ENCODE results near the gene THSD7B.
A peak's percentile ranks its signal among the peaks of the same experiment; 100 is the strongest.

THSD7B gene

DNA sequence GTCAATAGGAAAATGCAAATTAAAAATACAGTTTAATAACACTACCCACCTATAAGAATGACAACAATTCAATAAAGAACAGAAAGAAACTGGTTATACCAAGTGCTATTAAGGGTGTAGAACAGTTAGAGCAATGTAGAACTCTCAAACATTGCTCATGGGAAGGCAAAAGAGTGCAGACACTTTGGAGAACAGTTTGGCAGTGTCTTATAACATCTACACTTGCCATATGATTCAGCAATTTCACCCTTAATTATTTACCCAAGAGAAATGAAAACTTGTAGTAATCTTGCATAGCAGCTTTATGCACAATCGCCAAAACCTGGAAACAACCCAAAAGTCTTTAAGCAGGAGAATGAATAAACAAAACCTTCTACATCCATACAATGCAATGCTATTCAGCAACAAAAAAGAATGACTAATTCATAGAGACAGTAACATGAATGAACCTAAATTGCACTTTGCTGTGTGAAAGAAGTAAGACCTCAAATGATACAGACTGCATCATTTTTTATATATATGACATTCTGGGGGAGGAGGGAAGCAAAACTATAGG is 455.2 kb downstream of the THSD7B start:
- ChIA-PET POLR2A (no interaction called here), CTCF (no interaction called here)
- DNase-seq (ENCODE audit: extremely low spot score): no peak
- TF ChIP-seq, protein P1, sequence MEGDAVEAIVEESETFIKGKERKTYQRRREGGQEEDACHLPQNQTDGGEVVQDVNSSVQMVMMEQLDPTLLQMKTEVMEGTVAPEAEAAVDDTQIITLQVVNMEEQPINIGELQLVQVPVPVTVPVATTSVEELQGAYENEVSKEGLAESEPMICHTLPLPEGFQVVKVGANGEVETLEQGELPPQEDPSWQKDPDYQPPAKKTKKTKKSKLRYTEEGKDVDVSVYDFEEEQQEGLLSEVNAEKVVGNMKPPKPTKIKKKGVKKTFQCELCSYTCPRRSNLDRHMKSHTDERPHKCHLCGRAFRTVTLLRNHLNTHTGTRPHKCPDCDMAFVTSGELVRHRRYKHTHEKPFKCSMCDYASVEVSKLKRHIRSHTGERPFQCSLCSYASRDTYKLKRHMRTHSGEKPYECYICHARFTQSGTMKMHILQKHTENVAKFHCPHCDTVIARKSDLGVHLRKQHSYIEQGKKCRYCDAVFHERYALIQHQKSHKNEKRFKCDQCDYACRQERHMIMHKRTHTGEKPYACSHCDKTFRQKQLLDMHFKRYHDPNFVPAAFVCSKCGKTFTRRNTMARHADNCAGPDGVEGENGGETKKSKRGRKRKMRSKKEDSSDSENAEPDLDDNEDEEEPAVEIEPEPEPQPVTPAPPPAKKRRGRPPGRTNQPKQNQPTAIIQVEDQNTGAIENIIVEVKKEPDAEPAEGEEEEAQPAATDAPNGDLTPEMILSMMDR (IDR thresholded peaks at IDR 0.05; ENCODE audit: control extremely low read depth, extremely low read depth, low read depth, missing control alignments): no peak

DNA sequence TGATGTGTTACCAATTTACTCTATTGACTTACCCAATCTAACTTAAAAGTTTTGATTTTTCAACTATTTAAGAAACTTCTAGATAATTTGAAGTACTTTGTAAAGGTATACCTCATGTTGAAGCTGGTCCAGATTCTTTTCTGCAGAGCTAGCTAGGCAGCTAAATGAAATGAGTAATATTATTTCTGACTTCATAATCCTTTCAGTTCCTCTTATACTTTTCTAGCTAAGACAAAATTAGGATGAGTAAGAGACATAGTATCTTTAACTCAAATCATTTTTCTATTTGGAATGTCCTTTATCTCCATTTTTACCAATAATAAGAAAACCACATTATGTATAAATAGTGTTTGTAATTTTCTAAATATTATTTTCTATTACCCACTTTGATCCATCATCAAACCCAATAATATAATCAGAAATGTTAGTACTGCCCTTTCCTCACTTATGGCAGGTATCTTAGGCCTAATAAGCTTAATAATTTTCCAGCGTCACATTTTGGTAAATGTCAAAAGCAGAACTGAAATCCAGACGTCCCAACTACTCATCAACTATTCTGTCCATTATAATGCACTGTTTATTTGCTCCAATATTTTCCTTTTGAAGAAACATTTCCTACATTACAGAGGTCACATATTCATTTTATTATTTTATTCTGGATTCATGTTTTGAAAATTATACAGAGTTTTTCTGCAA is 456.6 kb downstream of the THSD7B start:
- DNase-seq (ENCODE audit: extremely low spot score): peak; percentile 9
- ChIA-PET CTCF (no interaction called here), POLR2A (no interaction called here)
- TF ChIP-seq, protein P1 (IDR thresholded peaks at IDR 0.05; ENCODE audit: control extremely low read depth, extremely low read depth, low read depth, missing control alignments): no peak

DNA sequence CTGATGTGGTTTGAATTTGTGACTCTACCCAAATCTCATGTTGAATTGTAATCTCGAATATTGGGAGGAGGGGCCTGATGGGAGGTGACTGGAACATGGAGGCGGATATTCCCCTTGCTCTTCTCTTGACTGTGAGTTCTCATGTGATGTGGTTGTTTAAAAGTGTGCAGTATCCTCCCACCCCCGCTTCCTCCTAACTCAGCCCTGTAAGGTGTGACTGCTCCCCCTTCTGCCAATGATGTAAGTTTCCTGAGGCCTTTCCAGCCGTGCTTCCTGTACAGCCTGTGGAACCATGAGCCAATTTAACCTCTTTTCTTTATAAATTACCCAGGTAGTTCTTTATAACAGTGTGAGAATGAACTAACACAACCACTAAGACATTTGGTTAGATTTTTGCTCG is 458.4 kb downstream of the THSD7B start:
- TF ChIP-seq, protein P1 (IDR thresholded peaks at IDR 0.05; ENCODE audit: control extremely low read depth, extremely low read depth, low read depth, missing control alignments): no peak
- DNase-seq (ENCODE audit: extremely low spot score): no peak
- POLR2A ChIA-PET: no interaction called here
- CTCF ChIA-PET: interaction anchor here (1.4 kb wide), 1 partner anchor 108 kb away, joined by 3 read pairs; no protein-coding TSS in a partner anchor

DNA sequence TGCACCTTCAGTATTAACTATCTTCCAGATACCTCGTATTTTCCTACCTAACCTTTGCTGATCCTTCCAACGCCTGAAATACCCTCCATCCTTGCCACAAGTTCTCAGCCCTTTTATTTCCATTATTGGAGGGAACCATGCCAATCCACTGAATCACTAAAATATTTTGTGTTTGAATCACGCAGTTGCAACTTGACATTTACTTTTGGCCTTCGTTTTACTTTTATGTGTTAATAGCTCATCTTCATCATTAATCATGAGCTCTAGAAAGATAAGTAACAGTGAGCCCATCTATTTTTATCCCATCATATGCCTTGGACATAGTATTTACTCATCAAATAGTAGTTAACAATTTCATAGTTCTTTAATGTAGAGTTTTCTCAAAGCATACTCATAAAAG is 463.2 kb downstream of the THSD7B start:
- TF ChIP-seq, protein P1 (IDR thresholded peaks at IDR 0.05; ENCODE audit: control extremely low read depth, extremely low read depth, low read depth, missing control alignments): no peak
- ChIA-PET POLR2A (no interaction called here), CTCF (no interaction called here)
- DNase-seq (ENCODE audit: extremely low spot score): no peak

DNA sequence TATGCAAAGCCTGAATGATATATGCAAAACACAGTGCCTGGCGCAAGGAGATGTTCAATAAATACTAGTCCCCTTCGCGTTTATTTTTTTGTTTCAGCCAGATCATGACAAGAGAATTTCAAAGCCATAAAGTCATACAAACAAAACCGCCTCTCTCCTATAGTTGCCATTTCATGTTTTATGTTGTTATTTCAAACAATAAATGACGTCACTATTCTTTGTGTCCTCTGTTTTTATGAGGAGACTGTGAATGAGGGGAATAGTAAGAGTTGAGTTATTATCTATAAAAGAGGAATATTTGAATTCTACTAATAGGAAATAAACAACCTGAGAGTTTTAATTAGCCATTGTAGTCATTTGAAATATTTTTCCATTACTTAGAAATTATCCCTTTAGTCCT is 464.5 kb downstream of the THSD7B start:
- no peak for DNase-seq (ENCODE audit: extremely low spot score)
- CTCF ChIA-PET: no interaction called here
- TF ChIP-seq, protein P1 (IDR thresholded peaks at IDR 0.05; ENCODE audit: control extremely low read depth, extremely low read depth, low read depth, missing control alignments): no peak
- POLR2A ChIA-PET: no interaction called here

DNA sequence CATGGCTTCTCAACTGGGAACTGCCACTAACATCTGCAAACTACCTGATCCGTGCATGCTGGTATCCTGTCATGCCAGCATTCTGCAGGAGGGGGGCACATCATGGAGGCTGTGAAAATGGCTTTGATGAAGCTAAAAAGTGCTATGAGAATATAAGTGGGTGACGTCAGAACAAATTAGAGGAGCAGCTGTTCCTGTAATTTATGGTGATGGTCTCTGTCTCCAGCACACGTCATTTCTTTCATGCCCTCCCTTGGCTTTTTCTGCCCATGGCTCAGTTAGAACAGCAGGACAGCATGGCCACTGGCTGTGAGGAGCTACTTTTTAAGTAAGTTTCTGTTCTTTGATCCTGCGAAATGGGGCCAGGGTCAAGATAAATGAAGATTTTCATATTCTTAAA is 466.3 kb downstream of the THSD7B start:
- ChIA-PET CTCF (no interaction called here), POLR2A (no interaction called here)
- no peak for DNase-seq (ENCODE audit: extremely low spot score)
- TF ChIP-seq, protein P1 (IDR thresholded peaks at IDR 0.05; ENCODE audit: control extremely low read depth, extremely low read depth, low read depth, missing control alignments): no peak

All from GM10248 (cell line).